HepG2 (cell line): ENCODE results near the gene C5orf15. TPM values are rescaled to one million over a fixed set of nuclear protein-coding genes. Genes with fewer than 3 reads are reported as not detected.

Experiments used
- ADNP ChIP-seq: sonication (generic); formaldehyde crosslinking; IDR thresholded peaks from 2 replicates; pipeline ENCODE4 v1.4.0; 2020; ENCODE audit warnings: missing genetic modification reagents
- BCL6 ChIP-seq: IDR thresholded peaks from 2 replicates; pipeline ENCODE4 v1.6.1; 2016; ENCODE audit warnings: missing genetic modification reagents, missing compliant biosample characterization
- CBX5 ChIP-seq: sonication (generic); formaldehyde crosslinking; IDR thresholded peaks from 2 replicates; pipeline ENCODE4 v1.4.0; 2020; ENCODE audit warnings: missing genetic modification reagents, borderline replicate concordance
- ETV5 ChIP-seq: IDR thresholded peaks from 2 replicates; pipeline ENCODE4 v1.6.1; 2018; ENCODE audit warnings: missing biosample characterization, missing genetic modification reagents, inconsistent platforms, borderline replicate concordance
- HNRNPH1 ChIP-seq: fragments of 200-400 bp; formaldehyde crosslinking; optimal IDR thresholded peaks from 2 replicates; pipeline ENCODE3; 2017; ENCODE audit warnings: mild to moderate bottlenecking, low read depth, low read length
- JUNB ChIP-seq: sonication (generic); formaldehyde crosslinking; IDR thresholded peaks from 2 replicates; pipeline ENCODE4 v1.8.0; 2022; ENCODE audit warnings: missing genetic modification reagents, mild to moderate bottlenecking, borderline replicate concordance
- MAF1 ChIP-seq: sonication (generic); formaldehyde crosslinking; IDR thresholded peaks from 2 replicates; pipeline ENCODE4 v1.5.0; 2020; ENCODE audit warnings: missing genetic modification reagents, borderline replicate concordance
- MIER3 ChIP-seq: IDR thresholded peaks from 2 replicates; pipeline ENCODE4 v1.6.1; 2016; ENCODE audit warnings: missing compliant biosample characterization, borderline replicate concordance
- NFE2L2 ChIP-seq: fragments of 150-350 bp; IDR thresholded peaks from 2 replicates; pipeline ENCODE4 v1.6.1; 2014; ENCODE audit warnings: low read length
- PAWR ChIP-seq: sonication (generic); formaldehyde crosslinking; IDR thresholded peaks from 2 replicates; pipeline ENCODE4 v1.4.0; 2020; ENCODE audit warnings: missing genetic modification reagents, mild to moderate bottlenecking, borderline replicate concordance
- PBX2 ChIP-seq: IDR thresholded peaks from 2 replicates; pipeline ENCODE4 v1.6.1; 2016; ENCODE audit warnings: control low read depth
- SAP130 ChIP-seq: IDR thresholded peaks from 2 replicates; pipeline ENCODE4 v1.6.1; 2016; ENCODE audit warnings: low read depth
- SRSF4 ChIP-seq: fragments of 200-400 bp; formaldehyde crosslinking; IDR thresholded peaks from one replicate; pipeline ENCODE4 v1.6.1; 2018; ENCODE audit warnings: mild to moderate bottlenecking, low read depth, low read length, moderate library complexity; ENCODE audit not compliant: poor library complexity, severe bottlenecking
- STAT6 ChIP-seq: sonication (generic); formaldehyde crosslinking; IDR thresholded peaks from 2 replicates; pipeline ENCODE4 v1.4.0; 2020; ENCODE audit warnings: missing genetic modification reagents, mild to moderate bottlenecking, borderline replicate concordance
- ZNF121 ChIP-seq: sonication (generic); formaldehyde crosslinking; IDR thresholded peaks from 2 replicates; pipeline ENCODE4 v1.5.0; 2020; ENCODE audit warnings: mild to moderate bottlenecking, missing genetic modification reagents
- ZNF431 ChIP-seq: sonication (generic); formaldehyde crosslinking; IDR thresholded peaks from 2 replicates; pipeline ENCODE4 v1.9.0; 2022; ENCODE audit warnings: missing genetic modification reagents, low read depth, mild to moderate bottlenecking, borderline replicate concordance
- ZNF562 ChIP-seq: sonication (generic); formaldehyde crosslinking; IDR thresholded peaks from 2 replicates; pipeline ENCODE4 v1.8.0; 2022; ENCODE audit warnings: missing genetic modification reagents, borderline replicate concordance
- ZNF609 ChIP-seq: sonication (generic); formaldehyde crosslinking; IDR thresholded peaks from 2 replicates; pipeline ENCODE4 v1.4.0; 2020; ENCODE audit warnings: mild to moderate bottlenecking, missing genetic modification reagents, borderline replicate concordance
- polyA plus RNA-seq, 8 experiments: library from polyadenylated mRNA; depleted of rRNA in 3 of 8; stranded (reverse) in 7 of 8; unstranded in 1 of 8; fragments of >200 nt; fragmentation: Illumina TruSeq in 4 of 8; extraction: Trizol in 4 of 8; gene quantifications; 2 replicates each; pipeline versions ENCODE4 v1.2.1 to v1.2.3, GENCODE V29; 2011 to 2016; ENCODE audit warnings: low read depth in 4 of 8, missing spikeins in 1 of 8, mixed read lengths in 1 of 8; ENCODE audit not compliant: insufficient read depth in 1 of 8
- total RNA-seq, 5 experiments: library from RNA; depleted of rRNA; stranded (reverse); fragments of >200 nt; fragmentation: Illumina TruSeq; extraction: Trizol; gene quantifications; 2 replicates each; pipeline ENCODE4 v1.2.3, GENCODE V29; 2016; ENCODE audit warnings: low read depth in 1 of 5
- TF ChIP-seq, protein P1 (sequence below): IDR thresholded peaks from 2 replicates; pipeline ENCODE4 v1.6.1; 2012; ENCODE audit warnings: inconsistent platforms
- TF ChIP-seq, protein P2 (sequence below): sonication (generic); formaldehyde crosslinking; IDR thresholded peaks from 2 replicates; pipeline ENCODE4 v1.4.0; 2020; ENCODE audit warnings: missing genetic modification reagents

The C5orf15 gene
- total and polyA plus RNA-seq, 2 of the 13 experiments (the other 11 are each of a cell fraction or from before 2014, with no cell fraction given), result 58.5 to 82.7 TPM

GRCh38 chr5:134000696-134001453, 32.5 kb upstream of the C5orf15 start (continued):
- TF ChIP-seq ZNF609 (0 out of 2 replicates have a peak, but pooled peaks have one; percentile 31), ADNP (CRISPR knock-in tag) (no peak), MIER3 (CRISPR knock-in tag) (no peak), CBX5 (CRISPR knock-in tag) (no peak), ZNF121 (CRISPR knock-in tag) (peak; percentile 51; the same call in 1 of the 2 replicates), STAT6 (no peak), ZNF431 (CRISPR knock-in tag) (no peak), SRSF4 (no peak), PAWR (CRISPR knock-in tag) (no peak), MAF1 (no peak), HNRNPH1 (no peak), PBX2 (no peak), ETV5 (CRISPR knock-in tag) (no peak), ZNF562 (CRISPR knock-in tag) (no peak), SAP130 (CRISPR knock-in tag) (peak; percentile 53; the same call in 1 of the 2 replicates), NFE2L2 (no peak), JUNB (CRISPR knock-in tag) (no peak), BCL6 (CRISPR knock-in tag) (peak; percentile 6; the same call in 1 of the 2 replicates)
- TF ChIP-seq, protein P1, sequence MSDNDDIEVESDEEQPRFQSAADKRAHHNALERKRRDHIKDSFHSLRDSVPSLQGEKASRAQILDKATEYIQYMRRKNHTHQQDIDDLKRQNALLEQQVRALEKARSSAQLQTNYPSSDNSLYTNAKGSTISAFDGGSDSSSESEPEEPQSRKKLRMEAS, result peak; percentile 41; the same call in 1 of the 2 replicates
- TF ChIP-seq, protein P2, sequence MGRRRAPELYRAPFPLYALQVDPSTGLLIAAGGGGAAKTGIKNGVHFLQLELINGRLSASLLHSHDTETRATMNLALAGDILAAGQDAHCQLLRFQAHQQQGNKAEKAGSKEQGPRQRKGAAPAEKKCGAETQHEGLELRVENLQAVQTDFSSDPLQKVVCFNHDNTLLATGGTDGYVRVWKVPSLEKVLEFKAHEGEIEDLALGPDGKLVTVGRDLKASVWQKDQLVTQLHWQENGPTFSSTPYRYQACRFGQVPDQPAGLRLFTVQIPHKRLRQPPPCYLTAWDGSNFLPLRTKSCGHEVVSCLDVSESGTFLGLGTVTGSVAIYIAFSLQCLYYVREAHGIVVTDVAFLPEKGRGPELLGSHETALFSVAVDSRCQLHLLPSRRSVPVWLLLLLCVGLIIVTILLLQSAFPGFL (CRISPR knock-in tag), result no peak
